Liver (tissue), 9 donors: ENCODE data around the gene SOX8. TPM values are rescaled to one million over a fixed set of nuclear protein-coding genes. Genes with fewer than 3 reads are reported as not detected.

ENCODE experiments used
- DNase-seq: peaks from one replicate; pipeline ENCODE4 v3.0.0-alpha.2; 2017; ENCODE audit warnings: low spot score
- H3K27ac ChIP-seq, 2 donors: one replicate each; pipeline ENCODE4 v1.7.0; 2013; ENCODE audit warnings: inconsistent platforms in 2 of 2, low read length in 2 of 2, control low read depth in 1 of 2, low read depth in 1 of 2, mild to moderate bottlenecking in 1 of 2
- H3K27me3 ChIP-seq, 4 donors: one replicate each; pipeline versions ENCODE4 v1.6.1 to v1.7.0; 2013; ENCODE audit warnings: low read length in 3 of 4, inconsistent platforms in 1 of 4, mild to moderate bottlenecking in 1 of 4, moderate library complexity in 1 of 4; ENCODE audit not compliant: control insufficient read depth in 4 of 4, insufficient read depth in 4 of 4
- H3K36me3 ChIP-seq, 4 donors: one replicate each; pipeline versions ENCODE4 v1.6.1 to v1.7.0; 2013; ENCODE audit warnings: low read length in 3 of 4, mild to moderate bottlenecking in 3 of 4, low read depth in 1 of 4, moderate library complexity in 1 of 4; ENCODE audit not compliant: control insufficient read depth in 4 of 4, insufficient read depth in 3 of 4
- H3K4me1 ChIP-seq, 4 donors: one replicate each; pipeline versions ENCODE4 v1.6.1 to v1.7.0; 2013; ENCODE audit warnings: low read length in 3 of 4, mild to moderate bottlenecking in 3 of 4, moderate library complexity in 1 of 4; ENCODE audit not compliant: control insufficient read depth in 4 of 4, insufficient read depth in 4 of 4
- H3K4me3 ChIP-seq, 3 donors: one replicate each; pipeline versions ENCODE4 v1.6.1 to v1.7.0; 2013; ENCODE audit warnings: low read length in 3 of 3, control low read depth in 1 of 3, low read depth in 1 of 3, mild to moderate bottlenecking in 1 of 3
- H3K9ac ChIP-seq, 2 donors: one replicate each; pipeline ENCODE4 v1.7.0; 2013; ENCODE audit warnings: low read length in 2 of 2, mild to moderate bottlenecking in 2 of 2, moderate library complexity in 2 of 2, control low read depth in 1 of 2, low read depth in 1 of 2
- H3K9me3 ChIP-seq, 4 donors: one replicate each; pipeline versions ENCODE4 v1.6.1 to v1.7.0; 2013; ENCODE audit warnings: low read length in 3 of 4; ENCODE audit not compliant: control insufficient read depth in 4 of 4
- ATF3 ChIP-seq: IDR thresholded peaks from 2 replicates; pipeline ENCODE4 v1.6.1; 2016; ENCODE audit warnings: antibody characterized with exemption
- EGR1 ChIP-seq, 2 donors: IDR thresholded peaks; 2 replicates each; pipeline ENCODE4 v1.6.1; 2016 to 2018; ENCODE audit warnings: antibody characterized with exemption in 2 of 2, low read depth in 2 of 2
- FOXA1 ChIP-seq: IDR thresholded peaks from 2 replicates; pipeline ENCODE4 v1.6.1; 2016; ENCODE audit warnings: antibody characterized with exemption
- FOXA2 ChIP-seq: IDR thresholded peaks from 2 replicates; pipeline ENCODE4 v1.6.1; 2016; ENCODE audit warnings: antibody characterized with exemption
- GABPA ChIP-seq, 2 donors: IDR thresholded peaks in 1 of 2; conservative IDR thresholded peaks in 1 of 2; 2 replicates each; pipeline ENCODE4 v1.6.1; 2016; ENCODE audit warnings: antibody characterized with exemption in 2 of 2, mild to moderate bottlenecking in 1 of 2, moderate library complexity in 1 of 2
- HNF4A ChIP-seq, 2 donors: conservative IDR thresholded peaks; 2 replicates each; pipeline ENCODE4 v1.6.1; 2016; ENCODE audit warnings: antibody characterized with exemption in 2 of 2, mild to moderate bottlenecking in 2 of 2
- HNF4G ChIP-seq: IDR thresholded peaks from 2 replicates; pipeline ENCODE4 v1.6.1; 2016; ENCODE audit warnings: antibody characterized with exemption
- JUND ChIP-seq, 2 donors: IDR thresholded peaks; 2 replicates each; pipeline ENCODE4 v1.6.1; 2016; ENCODE audit warnings: antibody characterized with exemption in 2 of 2
- NR2F2 ChIP-seq: IDR thresholded peaks from 2 replicates; pipeline ENCODE4 v1.6.1; 2016; ENCODE audit warnings: antibody characterized with exemption
- RAD21 ChIP-seq, 2 donors: IDR thresholded peaks; 2 replicates each; pipeline ENCODE4 v1.6.1; 2016; ENCODE audit warnings: antibody characterized with exemption in 2 of 2, mild to moderate bottlenecking in 2 of 2
- REST ChIP-seq: IDR thresholded peaks from 2 replicates; pipeline ENCODE4 v1.6.1; 2016; ENCODE audit warnings: antibody characterized with exemption, mild to moderate bottlenecking
- RXRA ChIP-seq, 2 donors: IDR thresholded peaks; 2 replicates each; pipeline ENCODE4 v1.6.1; 2017 to 2018; ENCODE audit warnings: antibody characterized with exemption in 2 of 2, mild to moderate bottlenecking in 1 of 2
- SP1 ChIP-seq: IDR thresholded peaks from 2 replicates; pipeline ENCODE4 v1.6.1; 2018; ENCODE audit warnings: antibody characterized with exemption, mild to moderate bottlenecking
- TAF1 ChIP-seq: conservative IDR thresholded peaks from 2 replicates; pipeline ENCODE4 v1.6.1; 2016; ENCODE audit warnings: antibody characterized with exemption, mild to moderate bottlenecking
- YY1 ChIP-seq: IDR thresholded peaks from 2 replicates; pipeline ENCODE4 v1.6.1; 2016; ENCODE audit warnings: antibody characterized with exemption, mild to moderate bottlenecking
- ZBTB33 ChIP-seq: IDR thresholded peaks from 2 replicates; pipeline ENCODE4 v1.6.1; 2016; ENCODE audit warnings: antibody characterized with exemption
- whole genome bisulfite sequencing: extraction: QIAGEN DNeasy Blood & Tissue Kit; methylation state at CpG from one replicate; pipeline ENCODE4 v1.1.7; 2013; 5-methylcytosine and 5-hydroxymethylcytosine counted together
- polyA plus RNA-seq, 2 donors: library from polyadenylated mRNA; stranded (reverse) in 1 of 2; unstranded in 1 of 2; fragments of 200-250 nt in 1 of 2; fragments of >200 nt in 1 of 2; fragmentation: Nextera tagmentation in 1 of 2; extraction: Ambion mirVana in 1 of 2; gene quantifications; one replicate each; pipeline versions ENCODE4 v1.2.1 to v1.2.3, GENCODE V29; 2013 to 2015
- total RNA-seq, 2 donors: library from RNA; depleted of rRNA; stranded (reverse); fragments of >200 nt; gene quantifications; one replicate each; pipeline ENCODE4 v1.2.3, GENCODE V29; 2014
- TF ChIP-seq, protein P1 (sequence below): fragments of 150-350 bp; IDR thresholded peaks from 2 replicates; pipeline ENCODE4 v1.5.1; 2017; ENCODE audit warnings: improper control_type of control experiment, low read depth, low read length; ENCODE audit not compliant: missing input control
- TF ChIP-seq, protein P2 (sequence below): IDR thresholded peaks from 2 replicates; pipeline ENCODE4 v1.6.1; 2016; ENCODE audit warnings: antibody characterized with exemption
- donor health status: healthy.
- donor health status: healthy.
- donor health status: healthy.
- donor health status: healthy.
- donor health status: healthy.

Gene SOX8
- total and polyA plus RNA-seq, 4 donors = 0.05 to 0.33 (median 0.17) TPM; not detected in 1

- WGBS = 58% methylated on average over 15 of the region's 15 CpGs
- no peaks in the 10 kb centered on the region for H3K36me3 ChIP-seq
Measured at GRCh38 chr16:1036166-1036565, 54.6 kb downstream of the SOX8 start.

More at GRCh38 chr16:1036166-1036565, 54.6 kb downstream of the SOX8 start:
- Histone ChIP-seq H3K4me1 (no peaks in the 10 kb centered on the region), H3K9me3 (no peaks in the 10 kb centered on the region), H3K27me3 (no peaks in the 10 kb centered on the region), H3K9ac (no peak overlapping the region), H3K4me3 (no peak overlapping the region), H3K27ac (no peak overlapping the region)
- DNase-seq = no peak
- TF ChIP-seq FOXA1 (no peak), SP1 (no peak), TAF1 (no peak), JUND (IDR thresholded peaks at IDR 0.05) (no peak), ZBTB33 (no peak), EGR1 (IDR thresholded peaks at IDR 0.05; ENCODE audit: low read depth in 2 of 2) (no peak), NR2F2 (no peak), HNF4A (conservative IDR thresholded peaks at IDR 0.05) (no peak), RXRA (IDR thresholded peaks at IDR 0.05) (no peak), FOXA2 (no peak), YY1 (no peak), ATF3 (no peak), REST (no peak), HNF4G (no peak), GABPA (IDR thresholded peaks at IDR 0.05 in 1 of 2, conservative IDR thresholded peaks at IDR 0.05 in 1 of 2) (no peak), RAD21 (IDR thresholded peaks at IDR 0.05) (no peak)
- TF ChIP-seq, protein P1, sequence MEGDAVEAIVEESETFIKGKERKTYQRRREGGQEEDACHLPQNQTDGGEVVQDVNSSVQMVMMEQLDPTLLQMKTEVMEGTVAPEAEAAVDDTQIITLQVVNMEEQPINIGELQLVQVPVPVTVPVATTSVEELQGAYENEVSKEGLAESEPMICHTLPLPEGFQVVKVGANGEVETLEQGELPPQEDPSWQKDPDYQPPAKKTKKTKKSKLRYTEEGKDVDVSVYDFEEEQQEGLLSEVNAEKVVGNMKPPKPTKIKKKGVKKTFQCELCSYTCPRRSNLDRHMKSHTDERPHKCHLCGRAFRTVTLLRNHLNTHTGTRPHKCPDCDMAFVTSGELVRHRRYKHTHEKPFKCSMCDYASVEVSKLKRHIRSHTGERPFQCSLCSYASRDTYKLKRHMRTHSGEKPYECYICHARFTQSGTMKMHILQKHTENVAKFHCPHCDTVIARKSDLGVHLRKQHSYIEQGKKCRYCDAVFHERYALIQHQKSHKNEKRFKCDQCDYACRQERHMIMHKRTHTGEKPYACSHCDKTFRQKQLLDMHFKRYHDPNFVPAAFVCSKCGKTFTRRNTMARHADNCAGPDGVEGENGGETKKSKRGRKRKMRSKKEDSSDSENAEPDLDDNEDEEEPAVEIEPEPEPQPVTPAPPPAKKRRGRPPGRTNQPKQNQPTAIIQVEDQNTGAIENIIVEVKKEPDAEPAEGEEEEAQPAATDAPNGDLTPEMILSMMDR = no peak
- TF ChIP-seq, protein P2, sequence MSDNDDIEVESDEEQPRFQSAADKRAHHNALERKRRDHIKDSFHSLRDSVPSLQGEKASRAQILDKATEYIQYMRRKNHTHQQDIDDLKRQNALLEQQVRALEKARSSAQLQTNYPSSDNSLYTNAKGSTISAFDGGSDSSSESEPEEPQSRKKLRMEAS = no peak

Other genes starting within 250 kb of the SOX8 start
- 10 to 100 TPM; 16.9 to 24.3 TPM for gene CIAO3, start 240.8 kb upstream of the SOX8 start, total RNA-seq
- gene CIAO3, start 240.8 kb upstream of the SOX8 start, polyA plus RNA-seq = 10 to 100 TPM; 13.2 to 16.0 TPM
- under 1 TPM; 0.08 to 0.65 TPM for gene MSLN, start 221.0 kb upstream of the SOX8 start, total RNA-seq
- under 1 TPM in 1 of 2 donors, not detected in 1; 0.03 TPM for gene MSLN, start 221.0 kb upstream of the SOX8 start, polyA plus RNA-seq
- 1 to 10 TPM; 8.2 to 9.7 TPM for gene RPUSD1, start 193.4 kb upstream of the SOX8 start, total RNA-seq
- 10 to 100 TPM in 1 of 2 donors, 1 to 10 TPM in 1; 4.5 to 10.7 TPM for gene RPUSD1, start 193.4 kb upstream of the SOX8 start, polyA plus RNA-seq
- gene CHTF18, start 193.2 kb upstream of the SOX8 start, total RNA-seq = 10 to 100 TPM in 1 of 2 donors, 1 to 10 TPM in 1; 5.1 to 15.6 TPM
- 1 to 10 TPM; 1.7 to 2.6 TPM for gene CHTF18, start 193.2 kb upstream of the SOX8 start, polyA plus RNA-seq
- gene GNG13, start 181.0 kb upstream of the SOX8 start, total RNA-seq = not detected
- gene GNG13, start 181.0 kb upstream of the SOX8 start, polyA plus RNA-seq = not detected
- 10 to 100 TPM in 1 of 2 donors, 1 to 10 TPM in 1; 8.8 to 24.3 TPM for gene LMF1, start 10.8 kb upstream of the SOX8 start, total RNA-seq
- 10 to 100 TPM; 11.5 to 13.6 TPM for gene LMF1, start 10.8 kb upstream of the SOX8 start, polyA plus RNA-seq
- not detected for gene SSTR5, start 91.0 kb downstream of the SOX8 start, total RNA-seq
- not detected for gene SSTR5, start 91.0 kb downstream of the SOX8 start, polyA plus RNA-seq
- not detected for gene C1QTNF8, start 114.5 kb downstream of the SOX8 start, total RNA-seq
- not detected for gene C1QTNF8, start 114.5 kb downstream of the SOX8 start, polyA plus RNA-seq
- gene CACNA1H, start 171.3 kb downstream of the SOX8 start, total RNA-seq = 1 to 10 TPM; 4.2 to 8.5 TPM
- 1 to 10 TPM in 1 of 2 donors, under 1 TPM in 1; 0.21 to 7.9 TPM for gene CACNA1H, start 171.3 kb downstream of the SOX8 start, polyA plus RNA-seq
- gene TPSG1, start 243.5 kb downstream of the SOX8 start, total RNA-seq = not detected
- under 1 TPM in 1 of 2 donors, not detected in 1; 0.55 TPM for gene TPSG1, start 243.5 kb downstream of the SOX8 start, polyA plus RNA-seq
- gene TPSB2, start 248.4 kb downstream of the SOX8 start, total RNA-seq = under 1 TPM; 0.09 to 0.67 TPM
- gene TPSB2, start 248.4 kb downstream of the SOX8 start, polyA plus RNA-seq = 10 to 100 TPM in 1 of 2 donors, under 1 TPM in 1; 0.24 to 12.7 TPM